Measurements from ENCODE around the gene CACNG7.

The CACNG7 gene

DNA sequence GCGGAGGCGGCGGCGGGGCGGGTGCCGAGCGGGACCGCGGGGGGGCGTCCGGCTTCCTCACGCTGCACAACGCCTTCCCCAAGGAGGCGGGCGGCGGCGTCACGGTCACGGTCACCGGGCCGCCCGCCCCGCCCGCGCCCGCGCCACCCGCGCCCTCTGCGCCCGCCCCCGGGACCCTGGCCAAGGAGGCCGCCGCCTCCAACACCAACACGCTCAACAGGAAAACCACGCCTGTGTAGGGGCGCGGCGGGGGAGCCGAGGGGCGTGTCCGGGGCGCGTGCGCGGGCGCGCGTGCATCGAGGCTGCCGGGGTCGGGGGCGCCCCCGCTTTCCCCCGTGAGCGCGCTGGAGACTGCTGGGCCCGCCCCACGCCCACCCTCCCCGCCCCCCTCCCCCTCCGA, 73.5 kb downstream of the CACNG7 start:
- DNase-seq (ENCODE audit: low read depth in 2 of 2), result no peak

GRCh38 chr19:53983457-53984289, 74.6 kb downstream of the CACNG7 start:
- DNase-seq (ENCODE audit: low read depth in 2 of 2), result no peak

DNA sequence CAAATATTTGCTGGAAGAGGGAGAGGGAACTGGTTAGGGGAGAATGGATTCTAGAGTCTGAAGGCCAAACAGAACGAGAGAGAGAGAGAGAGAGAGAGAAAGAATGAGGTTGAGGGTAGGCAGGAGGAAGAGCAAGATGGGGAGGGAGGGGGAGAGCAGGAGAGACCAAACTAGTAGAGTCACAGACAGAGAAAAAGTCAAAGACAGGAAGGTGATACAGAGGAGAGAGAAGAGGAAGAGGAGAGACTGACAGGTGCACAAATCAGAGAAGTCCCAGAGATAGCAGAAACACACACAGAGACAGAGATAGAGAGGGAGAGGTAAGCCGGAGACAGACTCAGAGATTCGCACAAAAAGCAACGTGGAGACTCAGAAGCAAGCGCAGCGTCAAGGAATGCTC, 76.8 kb downstream of the CACNG7 start:
- DNase-seq (ENCODE audit: low read depth in 2 of 2), result no peak

DNA sequence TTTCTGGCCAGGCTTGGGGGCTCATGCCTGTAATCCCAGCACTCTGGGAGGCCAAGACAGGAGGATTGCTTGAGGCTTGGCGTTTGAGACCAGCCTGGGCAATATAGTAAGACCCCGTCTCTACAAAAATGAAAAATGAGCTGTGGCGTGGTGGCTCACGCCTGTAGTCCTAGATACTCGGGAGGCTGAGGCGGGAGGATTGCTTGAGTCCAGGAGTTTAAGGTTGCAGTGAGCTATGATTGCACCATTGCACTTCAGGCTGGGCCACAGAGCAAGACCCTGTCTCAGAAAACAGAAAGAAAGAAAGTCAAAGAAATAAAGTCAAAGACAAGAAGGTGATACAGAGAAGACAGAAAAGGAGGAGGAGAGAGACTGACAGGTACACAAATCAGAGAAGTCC, 79.9 kb downstream of the CACNG7 start:
- no peak for DNase-seq (ENCODE audit: low read depth in 2 of 2)

DNA sequence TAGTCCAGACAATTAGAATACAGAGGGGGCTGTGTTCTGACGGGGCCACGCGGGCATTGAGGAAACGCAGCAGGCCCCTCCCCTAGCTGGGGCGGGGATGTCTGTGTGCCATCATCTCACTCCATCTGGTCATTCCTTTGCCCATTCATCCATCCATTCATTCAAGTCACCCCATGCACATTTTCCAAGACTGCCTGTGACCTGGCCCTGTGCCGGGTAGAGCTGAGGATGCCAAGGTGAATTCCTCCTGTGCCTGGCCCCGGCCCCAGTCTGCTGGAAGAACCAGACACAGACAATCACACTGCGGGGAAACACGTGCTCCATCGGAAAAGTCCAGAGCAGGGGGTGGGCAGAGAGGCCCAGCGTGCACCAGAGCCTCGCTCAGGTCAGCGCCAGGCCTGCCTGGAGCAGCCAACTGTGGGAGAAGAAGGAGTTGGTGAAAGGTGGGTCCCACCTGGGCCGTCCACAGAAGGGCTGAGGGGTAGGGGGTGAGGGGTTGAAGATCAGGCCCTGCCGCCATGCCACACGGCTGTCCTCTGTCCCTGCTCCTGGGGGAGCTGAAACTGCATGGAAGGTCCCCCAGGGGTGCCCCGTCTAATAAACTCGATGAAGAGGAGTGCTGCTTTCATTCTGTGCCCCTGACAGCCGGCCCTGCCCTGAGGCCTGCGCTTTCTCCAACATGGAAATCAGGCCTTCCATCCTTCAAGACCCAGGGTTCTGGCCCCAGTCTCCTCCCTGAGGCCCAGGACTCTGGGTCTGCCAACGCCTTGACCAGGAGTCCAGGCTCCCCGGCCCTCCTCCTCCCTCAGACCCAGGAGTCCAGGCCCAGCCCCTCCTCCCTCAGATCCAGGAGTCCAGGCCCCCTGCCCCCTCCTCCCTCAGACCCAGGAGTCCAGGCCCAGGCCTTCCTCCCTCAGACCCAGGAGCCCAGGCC, 80.8 kb downstream of the CACNG7 start:
- no peak for DNase-seq (ENCODE audit: low read depth in 2 of 2)

- DNase-seq (ENCODE audit: low read depth in 2 of 2), result no peak
These were observed 82.4 kb downstream of the CACNG7 start, which contains the start of gene CACNG6 for GRCh38 chr19:53991224-53992113. Gene CACNG6, plus strand, starts transcription at chr19:53991637. Its CDS starts 1,241 bp downstream, at chr19:53992878.

DNA sequence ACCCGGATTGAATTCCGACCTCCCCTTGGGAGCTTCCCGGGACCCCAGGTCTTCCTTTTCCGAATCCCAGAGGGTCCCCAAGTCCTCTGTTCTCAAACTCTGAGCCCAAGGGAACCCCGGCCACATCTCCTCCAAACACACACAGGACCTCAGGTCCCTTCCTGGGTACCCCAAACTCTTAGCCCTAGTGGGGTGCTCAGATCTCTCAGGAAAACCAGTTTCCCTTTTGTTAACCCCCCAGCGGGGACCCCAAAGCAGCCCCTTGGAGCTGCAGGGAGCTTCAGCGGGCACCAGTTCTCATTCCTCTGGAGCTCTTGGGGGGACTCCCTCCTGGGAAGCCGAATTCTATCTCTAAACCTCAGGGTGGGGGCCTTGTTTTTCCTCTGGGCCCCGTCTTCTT, 83.1 kb downstream of the CACNG7 start:
- DNase-seq (ENCODE audit: low read depth in 2 of 2), result no peak

GRCh38 chr19:53992815-53993214, 83.7 kb downstream of the CACNG7 start:
- DNase-seq (ENCODE audit: low read depth in 2 of 2), result no peak

GRCh38 chr19:53993448-53993847, 84.4 kb downstream of the CACNG7 start:
- no peak for DNase-seq (ENCODE audit: low read depth in 2 of 2)
